Measurements from ENCODE around the gene TMEM223. TPM values are rescaled to one million over a fixed set of nuclear protein-coding genes. Genes with fewer than 3 reads are reported as not detected.
"Not testable (repeated sequence)": the region's sequence is repeated elsewhere in the genome, so short reads cannot be mapped to it uniquely, and the experiment has no call there.

The TMEM223 gene
- total RNA-seq, 1 experiment from 2014 or later: 42.1 TPM

DNA sequence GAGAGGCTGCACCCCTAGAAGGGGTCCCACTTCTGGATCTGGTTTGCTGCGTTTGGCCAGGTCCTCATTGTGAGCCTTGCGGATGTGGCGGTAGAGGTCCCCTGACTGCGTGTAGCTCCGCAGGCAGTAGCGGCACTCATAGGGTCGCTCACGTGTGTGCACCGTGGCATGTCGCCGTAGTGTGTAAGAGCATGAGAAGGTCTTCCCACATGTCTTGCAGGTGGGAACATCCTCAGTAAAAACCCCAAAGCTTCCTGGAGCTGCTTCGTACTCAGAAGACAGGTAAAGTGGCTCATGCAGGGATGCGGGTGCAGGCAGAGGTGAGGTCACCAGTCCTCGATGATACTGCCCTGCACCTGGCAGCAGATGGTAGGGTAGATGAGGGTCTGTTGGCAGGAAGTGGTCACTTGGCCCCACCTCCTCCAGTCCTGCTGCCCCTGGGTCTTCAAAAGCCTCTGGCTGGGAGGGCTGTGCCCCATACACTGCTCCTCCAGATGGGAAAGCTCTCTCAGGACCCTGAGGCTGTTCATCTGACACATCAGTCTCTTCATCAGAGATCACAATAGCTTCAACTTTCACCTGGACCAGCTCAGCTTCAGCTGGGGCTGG lies 39.5 kb downstream of the TMEM223 start:
- Histone ChIP-seq H3K36me3 (replicated peaks; ENCODE audit: control insufficient read depth, insufficient read depth, low read length) (peaks cover 25% of the 10 kb centered on the region), H3K27me3 (ENCODE audit: control insufficient read depth, insufficient read depth, low read length) (no peaks in the 10 kb centered on the region), H3K4me3 (ENCODE audit: insufficient read depth, low read depth, low read length) (no peak overlapping the region)
- no peak for DNase-seq

- peaks cover 24% of the 10 kb centered on the region for H3K36me3 ChIP-seq (replicated peaks; ENCODE audit: control insufficient read depth, insufficient read depth, low read length)
- not testable (repeated sequence) for H3K4me3 ChIP-seq (ENCODE audit: insufficient read depth, low read depth, low read length); DNase-seq; H3K27me3 ChIP-seq (ENCODE audit: control insufficient read depth, insufficient read depth, low read length)
Measured at GRCh38 chr11:62749931-62750330, 41.9 kb downstream of the TMEM223 start.

- Histone ChIP-seq H3K36me3 (replicated peaks; ENCODE audit: control insufficient read depth, insufficient read depth, low read length) (peaks cover 16% of the 10 kb centered on the region), H3K4me3 (ENCODE audit: insufficient read depth, low read depth, low read length) (no peak overlapping the region), H3K27me3 (ENCODE audit: control insufficient read depth, insufficient read depth, low read length) (no peaks in the 10 kb centered on the region)
- no peak for DNase-seq
Measured at GRCh38 chr11:62747475-62748160, 44.2 kb downstream of the TMEM223 start.

Other genes starting within 250 kb of the TMEM223 start
- 8.3 and 11.2 TPM in 2 replicates for gene AHNAK, start 245.2 kb downstream of the TMEM223 start, total RNA-seq (2014; rRNA removed; shearing (Covaris generic))
- 1,781 and 1,948 TPM in 2 replicates for gene EEF1G, start 218.1 kb downstream of the TMEM223 start, total RNA-seq (2014; rRNA removed; shearing (Covaris generic))
- gene TUT1, start 200.5 kb downstream of the TMEM223 start, total RNA-seq (2014; rRNA removed; shearing (Covaris generic)): 25.8 and 29.4 TPM in 2 replicates
- gene MTA2, start 190.1 kb downstream of the TMEM223 start, total RNA-seq (2014; rRNA removed; shearing (Covaris generic)): 151 and 166 TPM in 2 replicates
- 28.0 and 29.3 TPM in 2 replicates for gene EML3, start 179.2 kb downstream of the TMEM223 start, total RNA-seq (2014; rRNA removed; shearing (Covaris generic))
- gene ROM1, start 178.7 kb downstream of the TMEM223 start, total RNA-seq (2014; rRNA removed; shearing (Covaris generic)): 1.1 and 2.5 TPM in 2 replicates
- 49.9 and 58.3 TPM in 2 replicates for gene B3GAT3, start 170.0 kb downstream of the TMEM223 start, total RNA-seq (2014; rRNA removed; shearing (Covaris generic))
- 173 and 181 TPM in 2 replicates for gene GANAB, start 145.4 kb downstream of the TMEM223 start, total RNA-seq (2014; rRNA removed; shearing (Covaris generic))
- gene INTS5, start 138.7 kb downstream of the TMEM223 start, total RNA-seq (2014; rRNA removed; shearing (Covaris generic)): 19.5 and 26.1 TPM in 2 replicates
- gene C11orf98, start 126.8 kb downstream of the TMEM223 start, total RNA-seq (2014; rRNA removed; shearing (Covaris generic)): 107 and 136 TPM in 2 replicates
- gene CSKMT, start 126.7 kb downstream of the TMEM223 start, total RNA-seq (2014; rRNA removed; shearing (Covaris generic)): 24.7 and 38.1 TPM in 2 replicates
- 19.0 and 22.4 TPM in 2 replicates for gene UQCC3, start 120.3 kb downstream of the TMEM223 start, total RNA-seq (2014; rRNA removed; shearing (Covaris generic))
- 2.7 and 4.5 TPM in 2 replicates for gene LBHD1, start 119.7 kb downstream of the TMEM223 start, total RNA-seq (2014; rRNA removed; shearing (Covaris generic))
- gene UBXN1, start 112.9 kb downstream of the TMEM223 start, total RNA-seq (2014; rRNA removed; shearing (Covaris generic)): 79.2 and 81.2 TPM in 2 replicates
- 0.14 and 0.30 TPM in 2 replicates for gene LRRN4CL, start 102.5 kb downstream of the TMEM223 start, total RNA-seq (2014; rRNA removed; shearing (Covaris generic))
- 169 and 200 TPM in 2 replicates for gene BSCL2, start 84.6 kb downstream of the TMEM223 start, total RNA-seq (2014; rRNA removed; shearing (Covaris generic))
- gene GNG3, start 84.3 kb downstream of the TMEM223 start, total RNA-seq (2014; rRNA removed; shearing (Covaris generic)): 0.33 and 3.1 TPM in 2 replicates
- 7.3 and 10.1 TPM in 2 replicates for gene HNRNPUL2, start 64.5 kb downstream of the TMEM223 start, total RNA-seq (2014; rRNA removed; shearing (Covaris generic))
- gene TTC9C, start 63.5 kb downstream of the TMEM223 start, total RNA-seq (2014; rRNA removed; shearing (Covaris generic)): 45.1 and 63.1 TPM in 2 replicates
- 26.8 and 42.0 TPM in 2 replicates for gene ZBTB3, start 37.8 kb downstream of the TMEM223 start, total RNA-seq (2014; rRNA removed; shearing (Covaris generic))
- 155 and 172 TPM in 2 replicates for gene POLR2G, start 30.4 kb downstream of the TMEM223 start, total RNA-seq (2014; rRNA removed; shearing (Covaris generic))
- 32.1 and 42.9 TPM in 2 replicates for gene TAF6L, start 20.6 kb downstream of the TMEM223 start, total RNA-seq (2014; rRNA removed; shearing (Covaris generic))
- 50.1 and 55.2 TPM in 2 replicates for gene TMEM179B, start 4.6 kb downstream of the TMEM223 start, total RNA-seq (2014; rRNA removed; shearing (Covaris generic))
- gene NXF1, start 13.4 kb upstream of the TMEM223 start, total RNA-seq (2014; rRNA removed; shearing (Covaris generic)): 19.1 and 19.3 TPM in 2 replicates
- gene STX5, start 40.0 kb upstream of the TMEM223 start, total RNA-seq (2014; rRNA removed; shearing (Covaris generic)): 24.0 and 29.0 TPM in 2 replicates
- not detected in 2 replicates for gene TEX54, start 40.8 kb upstream of the TMEM223 start, total RNA-seq (2014; rRNA removed; shearing (Covaris generic))
- 153 and 160 TPM in 2 replicates for gene WDR74, start 47.6 kb upstream of the TMEM223 start, total RNA-seq (2014; rRNA removed; shearing (Covaris generic))
- 271 and 340 TPM in 2 replicates for gene SLC3A2, start 88.9 kb upstream of the TMEM223 start, total RNA-seq (2014; rRNA removed; shearing (Covaris generic))
- not detected in 2 replicates for gene CHRM1, start 129.4 kb upstream of the TMEM223 start, total RNA-seq (2014; rRNA removed; shearing (Covaris generic))
- not detected in 2 replicates for gene SLC22A6, start 193.0 kb upstream of the TMEM223 start, total RNA-seq (2014; rRNA removed; shearing (Covaris generic))
- not detected in 2 replicates for gene SLC22A8, start 223.8 kb upstream of the TMEM223 start, total RNA-seq (2014; rRNA removed; shearing (Covaris generic))